IMR-90 (cell line): ENCODE data around the gene EPHA2. TPM values are rescaled to one million over a fixed set of nuclear protein-coding genes. Genes with fewer than 3 reads are reported as not detected.

Experiments
- ATAC-seq: fragments of 200-7000 bp; cut with Tn5 transposase; 2 replicates; pipeline ENCODE4 v1.9.1; 2020; ENCODE audit warnings: low read depth, mild to moderate bottlenecking, moderate library complexity
- BruUV-seq: library from RNA; stranded (reverse); fragments of 400-500 nt; replicated peaks from 2 replicates; lab custom pipeline; 2021; lab: Mats Ljungman, UMichigan
- CTCF ChIA-PET: fragments of 300-600 bp; formaldehyde crosslinking; extraction: SDS; loops from one replicate; lab custom pipeline; 2021; ENCODE audit warnings: antibody characterized with exemption; lab: Yijun Ruan, JAX
- POLR2A ChIA-PET: fragments of 300-600 bp; sonication (Branson Sonifier 250); formaldehyde crosslinking; loops from one replicate; lab custom pipeline; 2022; ENCODE audit warnings: antibody characterized with exemption; ENCODE audit not compliant: unreplicated experiment; lab: Charles Lee
- DNase-seq: peaks from one replicate; pipeline ENCODE4 v3.0.0; 2013
- H2AFZ ChIP-seq: replicated peaks from 2 replicates; pipeline ENCODE3; 2013; ENCODE audit warnings: low read length, mild to moderate bottlenecking; ENCODE audit not compliant: poor library complexity
- H2AK5ac ChIP-seq: 2 replicates; pipeline ENCODE4 v1.6.1; 2013; ENCODE audit warnings: low read depth, low read length, inconsistent platforms
- H2AK9ac ChIP-seq: replicated peaks from 2 replicates; pipeline ENCODE3; 2013; ENCODE audit warnings: mild to moderate bottlenecking, low read depth, low read length, moderate library complexity; ENCODE audit not compliant: poor library complexity
- H2BK120ac ChIP-seq: 2 replicates; pipeline ENCODE4 v1.6.1; 2013; ENCODE audit warnings: low read depth, low read length, inconsistent platforms
- H2BK15ac ChIP-seq: 3 replicates; pipeline ENCODE4 v1.6.1; 2013; ENCODE audit warnings: low read depth, low read length, inconsistent platforms
- H2BK20ac ChIP-seq: 2 replicates; pipeline ENCODE4 v1.6.1; 2013; ENCODE audit warnings: low read depth, mild to moderate bottlenecking, inconsistent platforms, low read length, moderate library complexity
- H2BK5ac ChIP-seq: 2 replicates; pipeline ENCODE4 v1.6.1; 2013; ENCODE audit warnings: mild to moderate bottlenecking, low read depth, low read length, inconsistent platforms; ENCODE audit not compliant: poor library complexity, severe bottlenecking
- H3K14ac ChIP-seq: replicated peaks from 2 replicates; pipeline ENCODE4 v1.6.1; 2013; ENCODE audit warnings: low read depth, low read length, inconsistent platforms
- H3K18ac ChIP-seq: 2 replicates; pipeline ENCODE4 v1.6.1; 2013; ENCODE audit warnings: low read depth, low read length, control low read depth
- H3K23ac ChIP-seq: 2 replicates; pipeline ENCODE4 v1.6.1; 2013; ENCODE audit warnings: low read depth, low read length, inconsistent platforms
- H3K27ac ChIP-seq: 2 replicates; pipeline ENCODE4 v1.5.1; 2013; ENCODE audit warnings: mild to moderate bottlenecking, control low read depth, low read length; ENCODE audit not compliant: insufficient read depth
- H3K27me3 ChIP-seq: 2 replicates; pipeline ENCODE4 v1.6.1; 2013; ENCODE audit warnings: low read length; ENCODE audit not compliant: control insufficient read depth, insufficient read depth
- H3K36me3 ChIP-seq: 2 replicates; pipeline ENCODE4 v1.6.1; 2013; ENCODE audit warnings: low read length, mixed read lengths; ENCODE audit not compliant: control insufficient read depth, insufficient read depth
- H3K4ac ChIP-seq: 2 replicates; pipeline ENCODE4 v1.6.1; 2013; ENCODE audit warnings: low read depth, low read length, inconsistent platforms
- H3K4me1 ChIP-seq: 2 replicates; pipeline ENCODE4 v1.6.1; 2013; ENCODE audit warnings: low read length, mixed read lengths; ENCODE audit not compliant: control insufficient read depth, insufficient read depth
- H3K4me2 ChIP-seq: 2 replicates; pipeline ENCODE4 v1.6.1; 2013; ENCODE audit warnings: low read depth, mild to moderate bottlenecking, control low read depth, low read length, moderate library complexity
- H3K4me3 ChIP-seq: 2 replicates; pipeline ENCODE4 v1.5.1; 2013; ENCODE audit warnings: low read depth, mild to moderate bottlenecking, control low read depth, low read length, moderate library complexity; ENCODE audit not compliant: insufficient read depth
- H3K56ac ChIP-seq: 2 replicates; pipeline ENCODE4 v1.6.1; 2013; ENCODE audit warnings: low read length, inconsistent platforms; ENCODE audit not compliant: insufficient read depth; ENCODE audit errors: extremely low read depth
- H3K79me1 ChIP-seq, 2 experiments: 2 replicates each; pipeline ENCODE4 v1.6.1; 2013; ENCODE audit warnings: low read length in 2 of 2, inconsistent platforms in 1 of 2, low read depth in 1 of 2
- H3K9ac ChIP-seq: 2 replicates; pipeline ENCODE4 v1.6.1; 2013; ENCODE audit warnings: low read depth, low read length, control low read depth
- H3K9me1 ChIP-seq: 2 replicates; pipeline ENCODE4 v1.6.1; 2013; ENCODE audit warnings: low read length, inconsistent platforms; ENCODE audit not compliant: insufficient read depth
- H3K9me3 ChIP-seq: 2 replicates; pipeline ENCODE4 v1.6.1; 2013; ENCODE audit warnings: low read length; ENCODE audit not compliant: control insufficient read depth, insufficient read depth
- H4K20me1 ChIP-seq: 2 replicates; pipeline ENCODE4 v1.6.1; 2013; ENCODE audit warnings: low read length, inconsistent platforms; ENCODE audit not compliant: insufficient read depth
- H4K5ac ChIP-seq: 2 replicates; pipeline ENCODE4 v1.6.1; 2013; ENCODE audit warnings: mild to moderate bottlenecking, low read depth, low read length, control low read depth
- H4K8ac ChIP-seq, 2 experiments: 2 replicates each; pipeline ENCODE4 v1.6.1; 2013; ENCODE audit warnings: low read depth in 2 of 2, low read length in 2 of 2, control low read depth in 1 of 2, inconsistent platforms in 1 of 2
- H4K91ac ChIP-seq: 2 replicates; pipeline ENCODE4 v1.6.1; 2013; ENCODE audit warnings: low read depth, low read length, inconsistent platforms; ENCODE audit not compliant: insufficient read depth
- WGBS, 2 experiments: methylation state at CpG; one replicate each; pipeline versions ENCODE4 v1.1.5 to v1.1.7; 2013; ENCODE audit warnings: missing lambda C conversion rate in 2 of 2; ENCODE audit not compliant: insufficient read length in 1 of 2; ENCODE audit errors: extremely low coverage in 2 of 2; 5-methylcytosine and 5-hydroxymethylcytosine counted together
- dilution Hi-C: fragments of 300-500 bp; cut with HindIII; formaldehyde crosslinking; loops from one replicate; pipeline ENCODE4 v1.14.3; 2018; ENCODE audit warnings: low sequenced_read_pairs; ENCODE audit not compliant: unreplicated experiment
- in situ Hi-C: fragments of 300-500 bp; cut with MboI; formaldehyde crosslinking; loops from 3 replicates; pipeline ENCODE4 v1.14.3; 2019; ENCODE audit warnings: low sequenced_read_pairs, inconsistent platforms, mixed read lengths
- intact Hi-C: fragments of 100-400 bp; cut with micrococcal nuclease; formaldehyde crosslinking; loops from 2 replicates; pipeline ENCODE4 v1.10.0; 2022
- polyA plus RNA-seq, 3 experiments: library from polyadenylated mRNA; depleted of rRNA; stranded (reverse); fragments of >200 nt; gene quantifications; 2 replicates each; pipeline ENCODE4 v1.2.3, GENCODE V29; 2012; ENCODE audit warnings: low replicate concordance in 1 of 3
- total RNA-seq: library from RNA; depleted of rRNA; stranded (reverse); fragments of >200 nt; gene quantifications from 2 replicates; pipeline ENCODE4 v1.2.3, GENCODE V29; 2012
- TF ChIP-seq, protein P1 (sequence below): conservative IDR thresholded peaks from 2 replicates; pipeline ENCODE4 v1.5.1; 2012; ENCODE audit warnings: mild to moderate bottlenecking, low read depth, low read length, improper control_type of control experiment
- TF ChIP-seq, protein P2 (sequence below): fragments of 150-350 bp; IDR thresholded peaks from 2 replicates; pipeline ENCODE4 v1.6.1; 2017; ENCODE audit warnings: mild to moderate bottlenecking, antibody characterized with exemption, low read length, low read depth

EPHA2 gene
- total and polyA plus RNA-seq, 2 of the 4 experiments (the other 2 are of a cell fraction) = 24.0 to 72.6 TPM

DNA sequence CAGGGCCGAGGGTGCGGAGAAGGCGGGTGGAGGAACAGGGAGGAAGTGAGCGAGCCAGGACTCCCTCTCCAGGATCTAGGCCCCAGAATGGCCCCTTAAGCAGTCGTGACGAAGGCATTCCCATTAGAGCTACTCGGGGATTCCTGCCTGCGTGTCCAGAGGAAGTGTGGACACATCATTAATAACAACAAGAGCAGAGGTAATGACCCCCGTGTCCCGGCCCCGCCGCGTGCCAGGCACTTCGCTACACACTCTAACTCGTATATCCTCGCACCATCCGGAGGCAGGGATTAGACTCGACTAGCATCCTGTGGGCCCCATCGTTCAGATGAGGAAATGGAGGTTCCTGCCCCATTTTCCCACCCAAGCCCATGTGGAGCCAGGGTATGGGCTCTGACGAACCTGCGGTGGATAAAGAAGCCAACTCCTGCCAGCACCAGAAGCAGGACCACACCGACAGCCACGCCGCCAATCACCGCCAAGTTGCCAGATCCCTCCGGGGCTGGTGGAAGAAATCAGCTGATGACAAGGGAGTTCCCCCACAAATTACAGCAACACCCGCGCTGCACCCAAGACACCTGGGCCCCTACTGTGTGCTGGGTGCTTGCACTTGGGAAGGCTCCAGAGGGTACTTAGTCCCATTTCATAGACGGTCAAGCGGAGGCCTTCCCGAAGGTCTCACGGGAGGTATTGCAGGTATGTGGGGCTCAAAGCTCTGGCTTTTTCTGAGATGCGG lies 21.6 kb downstream of the EPHA2 start:
- H4K20me1 ChIP-seq = peaks cover 42% of the 10 kb centered on the region
- H3K56ac ChIP-seq = no peak overlapping the region
- TF ChIP-seq, protein P1, sequence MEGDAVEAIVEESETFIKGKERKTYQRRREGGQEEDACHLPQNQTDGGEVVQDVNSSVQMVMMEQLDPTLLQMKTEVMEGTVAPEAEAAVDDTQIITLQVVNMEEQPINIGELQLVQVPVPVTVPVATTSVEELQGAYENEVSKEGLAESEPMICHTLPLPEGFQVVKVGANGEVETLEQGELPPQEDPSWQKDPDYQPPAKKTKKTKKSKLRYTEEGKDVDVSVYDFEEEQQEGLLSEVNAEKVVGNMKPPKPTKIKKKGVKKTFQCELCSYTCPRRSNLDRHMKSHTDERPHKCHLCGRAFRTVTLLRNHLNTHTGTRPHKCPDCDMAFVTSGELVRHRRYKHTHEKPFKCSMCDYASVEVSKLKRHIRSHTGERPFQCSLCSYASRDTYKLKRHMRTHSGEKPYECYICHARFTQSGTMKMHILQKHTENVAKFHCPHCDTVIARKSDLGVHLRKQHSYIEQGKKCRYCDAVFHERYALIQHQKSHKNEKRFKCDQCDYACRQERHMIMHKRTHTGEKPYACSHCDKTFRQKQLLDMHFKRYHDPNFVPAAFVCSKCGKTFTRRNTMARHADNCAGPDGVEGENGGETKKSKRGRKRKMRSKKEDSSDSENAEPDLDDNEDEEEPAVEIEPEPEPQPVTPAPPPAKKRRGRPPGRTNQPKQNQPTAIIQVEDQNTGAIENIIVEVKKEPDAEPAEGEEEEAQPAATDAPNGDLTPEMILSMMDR = no peak
- TF ChIP-seq, protein P2, sequence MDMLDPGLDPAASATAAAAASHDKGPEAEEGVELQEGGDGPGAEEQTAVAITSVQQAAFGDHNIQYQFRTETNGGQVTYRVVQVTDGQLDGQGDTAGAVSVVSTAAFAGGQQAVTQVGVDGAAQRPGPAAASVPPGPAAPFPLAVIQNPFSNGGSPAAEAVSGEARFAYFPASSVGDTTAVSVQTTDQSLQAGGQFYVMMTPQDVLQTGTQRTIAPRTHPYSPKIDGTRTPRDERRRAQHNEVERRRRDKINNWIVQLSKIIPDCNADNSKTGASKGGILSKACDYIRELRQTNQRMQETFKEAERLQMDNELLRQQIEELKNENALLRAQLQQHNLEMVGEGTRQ = no peak
- no peak overlapping the region for H4K91ac ChIP-seq
- H2BK20ac ChIP-seq = no peak overlapping the region
- H2AK9ac ChIP-seq = peak overlapping the region; percentile 42
- no peak overlapping the region for H3K27ac ChIP-seq
- in situ Hi-C loops = no loop called here
- H2BK120ac ChIP-seq = no peak overlapping the region
- dilution Hi-C loops = no loop called here
- intact Hi-C loops = no loop called here
- H3K18ac ChIP-seq = no peak overlapping the region
- 0 out of 2 replicates have a peak, but pooled peaks cover 10% of the 10 kb centered on the region for H3K9me1 ChIP-seq
- H3K4me1 ChIP-seq = peaks cover 7% of the 10 kb centered on the region
- H3K27me3 ChIP-seq = no peaks in the 10 kb centered on the region
- ATAC-seq (no peak), DNase-seq (no peak)
- no peak overlapping the region for H3K9ac ChIP-seq
- no peak overlapping the region for H2BK5ac ChIP-seq
- CTCF ChIA-PET = no interaction called here
- H2AFZ ChIP-seq = no peak overlapping the region
- H3K14ac ChIP-seq = no peak overlapping the region
- no peaks in the 10 kb centered on the region for H3K9me3 ChIP-seq
- no peak overlapping the region for H2BK15ac ChIP-seq
- no peak overlapping the region for H4K5ac ChIP-seq
- no peak overlapping the region for H3K4me2 ChIP-seq
- BruUV-seq = no TSS peak
- peaks cover 36 to 81% of the 10 kb centered on the region in 2 experiments for H3K79me1 ChIP-seq
- H3K36me3 ChIP-seq = peaks cover 81% of the 10 kb centered on the region
- H3K23ac ChIP-seq = no peak overlapping the region
- H3K4ac ChIP-seq = no peak overlapping the region
- H2AK5ac ChIP-seq = no peak overlapping the region
- POLR2A ChIA-PET = no interaction called here
- WGBS, 2 experiments = 76% methylated on average over 22 of the region's 33 CpGs; no CpG with 5 or more reads in 1 of the 2 experiments
- H3K4me3 ChIP-seq = no peak overlapping the region
- H4K8ac ChIP-seq = no peak overlapping the region
